Glutamatergic neuron (in vitro differentiated cells): ENCODE measurements around the gene CDK5RAP2. TPM values are rescaled to one million over a fixed set of nuclear protein-coding genes. Genes with fewer than 3 reads are reported as not detected.

Source experiments
- DNase-seq: peaks from one replicate; pipeline ENCODE4 v3.0.0; 2022
- H3K27ac Mint-ChIP-seq: one replicate; pipeline ENCODE4 v1.8.0; 2020; ENCODE audit warnings: mild to moderate bottlenecking, mixed read lengths, inconsistent platforms; ENCODE audit not compliant: unreplicated experiment
- H3K27me3 Mint-ChIP-seq: one replicate; pipeline ENCODE4 v1.8.0; 2020; ENCODE audit warnings: mild to moderate bottlenecking, moderate library complexity, mixed read lengths, inconsistent platforms; ENCODE audit not compliant: unreplicated experiment
- H3K36me3 Mint-ChIP-seq: one replicate; pipeline ENCODE4 v1.8.0; 2020; ENCODE audit warnings: mild to moderate bottlenecking, mixed read lengths, inconsistent platforms; ENCODE audit not compliant: unreplicated experiment
- H3K4me1 Mint-ChIP-seq: one replicate; pipeline ENCODE4 v1.8.0; 2020; ENCODE audit warnings: mild to moderate bottlenecking, low read depth, mixed read lengths, inconsistent platforms; ENCODE audit not compliant: unreplicated experiment
- H3K4me3 Mint-ChIP-seq: one replicate; pipeline ENCODE4 v1.8.0; 2020; ENCODE audit warnings: mild to moderate bottlenecking, mixed read lengths, inconsistent platforms; ENCODE audit not compliant: unreplicated experiment
- H3K9me3 Mint-ChIP-seq: one replicate; pipeline ENCODE4 v1.8.0; 2020; ENCODE audit warnings: mild to moderate bottlenecking, moderate library complexity, mixed read lengths, inconsistent platforms; ENCODE audit not compliant: unreplicated experiment
- total RNA-seq: library from RNA; stranded (reverse); fragmentation: NEBNext Ultra II Directional; extraction: Animal tissue kit (Norgen Biotek cat#: 25700); gene quantifications from one replicate; pipeline ENCODE4 v1.2.1, GENCODE V29; 2021; ENCODE audit not compliant: unreplicated experiment
- TF ChIP-seq, protein P1 (sequence below): fragments of 200-600 bp; sonication (generic); IDR thresholded peaks from one replicate; pipeline ENCODE4 v1.5.0; 2021; ENCODE audit not compliant: partially characterized antibody, unreplicated experiment

CDK5RAP2 gene
- total RNA-seq, 1 donor from 2014 or later, result 53.2 TPM

- Mint-ChIP-seq H3K4me1 (no peaks in the 10 kb centered on the region), H3K27me3 (no peaks in the 10 kb centered on the region), H3K36me3 (peaks cover 5% of the 10 kb centered on the region), H3K4me3 (no peak overlapping the region), H3K9me3 (peaks cover 2% of the 10 kb centered on the region), H3K27ac (no peak overlapping the region)
- TF ChIP-seq, protein P1, sequence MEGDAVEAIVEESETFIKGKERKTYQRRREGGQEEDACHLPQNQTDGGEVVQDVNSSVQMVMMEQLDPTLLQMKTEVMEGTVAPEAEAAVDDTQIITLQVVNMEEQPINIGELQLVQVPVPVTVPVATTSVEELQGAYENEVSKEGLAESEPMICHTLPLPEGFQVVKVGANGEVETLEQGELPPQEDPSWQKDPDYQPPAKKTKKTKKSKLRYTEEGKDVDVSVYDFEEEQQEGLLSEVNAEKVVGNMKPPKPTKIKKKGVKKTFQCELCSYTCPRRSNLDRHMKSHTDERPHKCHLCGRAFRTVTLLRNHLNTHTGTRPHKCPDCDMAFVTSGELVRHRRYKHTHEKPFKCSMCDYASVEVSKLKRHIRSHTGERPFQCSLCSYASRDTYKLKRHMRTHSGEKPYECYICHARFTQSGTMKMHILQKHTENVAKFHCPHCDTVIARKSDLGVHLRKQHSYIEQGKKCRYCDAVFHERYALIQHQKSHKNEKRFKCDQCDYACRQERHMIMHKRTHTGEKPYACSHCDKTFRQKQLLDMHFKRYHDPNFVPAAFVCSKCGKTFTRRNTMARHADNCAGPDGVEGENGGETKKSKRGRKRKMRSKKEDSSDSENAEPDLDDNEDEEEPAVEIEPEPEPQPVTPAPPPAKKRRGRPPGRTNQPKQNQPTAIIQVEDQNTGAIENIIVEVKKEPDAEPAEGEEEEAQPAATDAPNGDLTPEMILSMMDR, result no peak
- DNase-seq, result no peak
Measured at GRCh38 chr9:120608421-120608820, 28.5 kb upstream of the CDK5RAP2 start.

DNA sequence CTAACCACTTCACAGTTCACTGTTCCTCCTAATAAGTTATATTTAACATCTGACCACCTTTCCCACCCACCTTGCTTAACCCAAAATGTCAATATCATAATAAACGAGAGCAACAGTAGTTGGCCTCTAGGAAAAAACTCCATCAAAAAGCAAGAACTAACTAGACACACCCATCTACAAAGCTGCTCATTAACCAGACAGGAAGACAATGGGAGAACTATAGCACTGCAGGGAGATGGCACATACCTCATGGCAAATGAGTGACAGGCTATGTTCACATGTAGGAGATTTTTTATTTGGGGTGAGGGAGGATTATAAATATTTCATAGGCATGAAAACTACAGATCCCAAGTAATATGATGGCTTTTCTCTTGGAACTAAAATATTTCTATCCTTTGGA is 23.6 kb upstream of the CDK5RAP2 start:
- TF ChIP-seq, protein P1, result no peak
- Mint-ChIP-seq H3K27ac (no peak overlapping the region), H3K27me3 (no peaks in the 10 kb centered on the region), H3K36me3 (peaks cover 3% of the 10 kb centered on the region), H3K4me3 (no peak overlapping the region), H3K4me1 (no peaks in the 10 kb centered on the region), H3K9me3 (peaks cover 4% of the 10 kb centered on the region)
- DNase-seq, result no peak

- H3K36me3 Mint-ChIP-seq, result no peaks in the 10 kb centered on the region
- DNase-seq, result no peak
- H3K27ac Mint-ChIP-seq, result no peak overlapping the region
- TF ChIP-seq, protein P1, result no peak
- H3K4me1 Mint-ChIP-seq, result no peaks in the 10 kb centered on the region
- H3K27me3 Mint-ChIP-seq, result no peaks in the 10 kb centered on the region
- no peak overlapping the region for H3K4me3 Mint-ChIP-seq
- peaks cover 4% of the 10 kb centered on the region for H3K9me3 Mint-ChIP-seq
Measured at GRCh38 chr9:120603010-120603409, 23.0 kb upstream of the CDK5RAP2 start.

- Mint-ChIP-seq H3K4me3 (no peak overlapping the region), H3K27ac (no peak overlapping the region), H3K9me3 (peaks cover 3% of the 10 kb centered on the region), H3K36me3 (no peaks in the 10 kb centered on the region), H3K27me3 (no peaks in the 10 kb centered on the region), H3K4me1 (no peaks in the 10 kb centered on the region)
- TF ChIP-seq, protein P1, result no peak
- no peak for DNase-seq
Measured at GRCh38 chr9:120593955-120594277, 13.9 kb upstream of the CDK5RAP2 start.

DNA sequence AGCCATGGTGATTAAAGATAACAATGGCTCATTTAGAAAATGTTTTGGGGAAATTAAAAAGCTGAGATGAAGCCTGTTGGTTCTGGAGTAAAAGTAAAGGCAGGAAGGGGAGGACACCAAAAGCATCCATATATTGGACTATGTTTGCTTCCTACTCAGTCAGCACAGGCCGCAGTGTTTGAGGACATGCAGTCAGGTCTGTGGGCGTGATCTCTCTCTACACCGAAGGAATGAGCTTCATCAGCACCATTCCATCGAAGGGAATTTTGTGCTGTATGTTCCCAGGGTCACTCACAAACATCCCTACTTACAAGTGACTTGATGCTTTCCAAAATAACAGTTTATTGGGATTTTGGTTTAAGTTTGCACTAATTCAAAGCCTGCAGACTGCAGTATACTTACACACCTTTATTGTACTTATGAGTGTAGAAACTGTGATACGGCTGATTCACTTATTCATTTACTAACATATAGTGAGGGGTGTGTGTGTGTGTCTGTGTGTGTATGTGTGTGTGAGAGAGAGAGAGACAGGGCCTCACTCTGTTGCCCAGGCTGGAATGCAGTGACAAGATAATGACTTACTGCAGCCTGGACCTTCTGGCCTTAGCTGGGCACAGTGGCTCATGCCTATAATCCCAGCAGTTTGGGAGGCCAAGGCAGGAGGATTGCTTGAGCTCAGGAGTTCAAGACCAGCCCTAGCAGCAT is 13.4 kb upstream of the CDK5RAP2 start:
- Mint-ChIP-seq H3K27me3 (no peaks in the 10 kb centered on the region), H3K9me3 (peaks cover 1% of the 10 kb centered on the region), H3K27ac (no peak overlapping the region), H3K36me3 (no peaks in the 10 kb centered on the region), H3K4me1 (no peaks in the 10 kb centered on the region), H3K4me3 (no peak overlapping the region)
- DNase-seq, result no peak
- TF ChIP-seq, protein P1, result no peak
